Duodenal mucosa (tissue), 2 donors: ENCODE measurements around the gene PIP5K1A.

Experiments
- H3K27ac ChIP-seq: one replicate; pipeline ENCODE4 v1.7.0; 2013; ENCODE audit warnings: low read depth, low read length
- H3K27me3 ChIP-seq, 2 donors: one replicate each; pipeline ENCODE4 v1.7.0; 2013; ENCODE audit warnings: low read length in 2 of 2, control low read depth in 1 of 2; ENCODE audit not compliant: insufficient read depth in 2 of 2, control insufficient read depth in 1 of 2
- H3K36me3 ChIP-seq, 2 donors: one replicate each; pipeline ENCODE4 v1.7.0; 2013; ENCODE audit warnings: low read length in 2 of 2, control low read depth in 1 of 2; ENCODE audit not compliant: insufficient read depth in 2 of 2, control insufficient read depth in 1 of 2
- H3K4me1 ChIP-seq, 2 donors: one replicate each; pipeline ENCODE4 v1.7.0; 2013; ENCODE audit warnings: low read length in 2 of 2, control low read depth in 1 of 2; ENCODE audit not compliant: insufficient read depth in 2 of 2, control insufficient read depth in 1 of 2
- H3K4me3 ChIP-seq, 2 donors: one replicate each; pipeline ENCODE4 v1.7.0; 2013; ENCODE audit warnings: low read length in 2 of 2, low read depth in 1 of 2
- H3K9ac ChIP-seq, 2 donors: one replicate each; pipeline ENCODE4 v1.7.0; 2013; ENCODE audit warnings: low read length in 2 of 2, low read depth in 1 of 2
- H3K9me3 ChIP-seq, 2 donors: one replicate each; pipeline ENCODE4 v1.7.0; 2013; ENCODE audit warnings: low read length in 2 of 2, control low read depth in 1 of 2; ENCODE audit not compliant: control insufficient read depth in 1 of 2

PIP5K1A gene

DNA sequence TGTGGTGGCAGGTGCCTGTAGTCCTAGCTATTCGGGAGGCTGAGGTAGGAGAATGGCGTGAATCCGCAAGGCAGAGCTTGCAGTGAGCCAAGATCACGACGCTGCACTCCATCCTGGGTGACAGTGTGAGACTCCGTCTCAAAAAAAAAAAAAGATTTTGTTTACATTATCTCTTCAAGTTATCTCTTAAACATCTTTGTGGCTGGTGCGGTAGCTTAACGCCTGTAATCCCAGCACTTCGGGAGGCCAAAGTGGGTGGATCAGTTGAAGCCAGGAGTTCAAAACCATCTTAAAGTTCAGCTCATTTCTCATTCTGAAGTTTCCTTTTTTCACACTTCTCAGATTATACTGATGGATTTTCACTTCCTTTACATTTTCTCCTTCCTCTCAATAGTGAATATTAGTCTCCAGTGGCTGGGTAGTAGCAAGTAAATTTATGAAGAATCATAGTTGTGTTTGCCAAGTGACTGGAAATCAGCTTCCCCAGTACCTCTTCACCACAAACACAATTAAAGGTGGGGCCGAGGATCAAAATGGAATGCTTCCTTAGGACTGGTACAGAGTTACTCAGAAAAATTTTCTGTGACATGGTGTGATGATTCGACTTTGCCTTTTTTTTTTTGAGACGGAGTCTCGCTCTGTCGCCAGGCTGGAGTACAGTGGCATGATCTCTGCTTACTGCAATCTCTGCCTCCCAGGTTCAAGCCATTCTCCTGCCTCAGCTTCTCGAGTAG lies 13.8 kb downstream of the PIP5K1A start:
- Histone ChIP-seq H3K9ac (no peak overlapping the region), H3K36me3 (peaks cover 0 to 37% of the 10 kb centered on the region in 2 donors), H3K27me3 (no peaks in the 10 kb centered on the region), H3K4me3 (no peak overlapping the region), H3K9me3 (no peaks in the 10 kb centered on the region), H3K4me1 (no peaks in the 10 kb centered on the region), H3K27ac (no peak overlapping the region)

- Histone ChIP-seq H3K36me3 (peaks cover 0 to 34% of the 10 kb centered on the region in 2 donors), H3K4me1 (no peaks in the 10 kb centered on the region), H3K9me3 (no peaks in the 10 kb centered on the region), H3K9ac (no peak overlapping the region), H3K27ac (no peak overlapping the region), H3K4me3 (no peak overlapping the region), H3K27me3 (no peaks in the 10 kb centered on the region)
Observed at GRCh38 chr1:151213560-151213959, 15.2 kb downstream of the PIP5K1A start.

DNA sequence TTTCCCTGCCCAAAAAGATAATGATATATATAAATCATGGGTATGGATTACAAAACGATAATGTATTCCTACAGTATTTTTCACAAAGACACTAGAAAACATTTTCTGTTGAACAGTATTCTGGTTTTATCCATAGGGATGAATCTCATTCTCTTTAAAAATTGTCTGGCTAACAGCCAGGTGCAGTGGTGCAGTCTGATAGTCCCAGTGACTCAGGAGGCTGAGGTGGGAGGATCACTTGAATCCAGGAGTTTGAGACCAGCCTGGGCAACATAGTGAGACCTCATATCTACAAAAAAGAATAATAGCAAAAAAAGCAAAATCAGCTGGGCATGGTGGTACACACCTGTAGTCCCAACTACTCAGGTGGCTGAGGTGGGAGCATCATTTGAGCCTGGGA lies 23.3 kb downstream of the PIP5K1A start:
- Histone ChIP-seq H3K27me3 (no peaks in the 10 kb centered on the region), H3K9ac (no peak overlapping the region), H3K27ac (no peak overlapping the region), H3K9me3 (no peaks in the 10 kb centered on the region), H3K4me1 (no peaks in the 10 kb centered on the region), H3K36me3 (peaks cover 4 to 38% of the 10 kb centered on the region in 2 donors), H3K4me3 (no peak overlapping the region)

DNA sequence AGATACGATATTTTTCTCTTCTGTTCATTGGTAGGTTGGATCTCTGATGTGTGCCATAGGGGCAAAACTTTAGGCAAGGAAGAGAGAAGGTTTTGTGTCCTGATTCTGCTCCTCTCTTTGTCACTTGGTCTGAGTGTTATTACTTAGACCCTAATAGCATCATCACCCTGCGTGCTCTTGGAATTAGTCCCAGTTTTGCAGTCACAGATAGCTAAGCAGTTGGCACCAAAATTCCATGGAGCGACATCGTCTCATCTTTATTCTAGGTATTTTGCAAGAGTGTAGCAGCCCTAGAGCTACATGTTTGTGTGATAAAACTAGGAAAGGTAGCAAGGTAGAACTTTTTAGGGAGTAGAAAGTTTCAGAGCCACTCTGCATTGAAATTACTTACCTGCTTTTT lies 23.8 kb downstream of the PIP5K1A start:
- Histone ChIP-seq H3K4me3 (no peak overlapping the region), H3K9ac (no peak overlapping the region), H3K9me3 (no peaks in the 10 kb centered on the region), H3K27me3 (no peaks in the 10 kb centered on the region), H3K36me3 (peaks cover 4 to 39% of the 10 kb centered on the region in 2 donors), H3K4me1 (no peaks in the 10 kb centered on the region), H3K27ac (no peak overlapping the region)

DNA sequence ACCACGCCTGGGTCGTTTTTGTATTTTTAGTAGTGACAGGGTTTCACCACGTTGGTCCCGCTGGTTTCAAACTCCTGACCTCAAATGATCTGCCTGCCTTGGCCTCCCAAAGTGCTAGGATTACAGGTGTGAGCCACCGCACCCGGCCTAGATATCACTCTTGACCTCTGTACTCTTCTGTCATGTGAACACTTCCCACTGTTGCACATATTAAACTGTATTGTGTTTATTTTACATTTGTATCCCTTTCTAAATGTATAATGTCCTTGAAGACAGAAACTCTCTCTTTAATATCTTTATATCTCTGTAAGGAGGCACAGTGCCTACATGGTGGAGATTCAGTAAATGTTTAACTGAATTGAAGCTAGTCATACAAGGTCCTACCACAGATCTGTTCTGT lies 36.9 kb downstream of the PIP5K1A start:
- H3K27me3 ChIP-seq = no peaks in the 10 kb centered on the region
- H3K9me3 ChIP-seq = no peaks in the 10 kb centered on the region
- peaks cover 61 to 89% of the 10 kb centered on the region in 2 donors for H3K36me3 ChIP-seq
- no peak overlapping the region for H3K4me3 ChIP-seq
- no peaks in the 10 kb centered on the region for H3K4me1 ChIP-seq
- no peak overlapping the region for H3K27ac ChIP-seq
- no peak overlapping the region for H3K9ac ChIP-seq

DNA sequence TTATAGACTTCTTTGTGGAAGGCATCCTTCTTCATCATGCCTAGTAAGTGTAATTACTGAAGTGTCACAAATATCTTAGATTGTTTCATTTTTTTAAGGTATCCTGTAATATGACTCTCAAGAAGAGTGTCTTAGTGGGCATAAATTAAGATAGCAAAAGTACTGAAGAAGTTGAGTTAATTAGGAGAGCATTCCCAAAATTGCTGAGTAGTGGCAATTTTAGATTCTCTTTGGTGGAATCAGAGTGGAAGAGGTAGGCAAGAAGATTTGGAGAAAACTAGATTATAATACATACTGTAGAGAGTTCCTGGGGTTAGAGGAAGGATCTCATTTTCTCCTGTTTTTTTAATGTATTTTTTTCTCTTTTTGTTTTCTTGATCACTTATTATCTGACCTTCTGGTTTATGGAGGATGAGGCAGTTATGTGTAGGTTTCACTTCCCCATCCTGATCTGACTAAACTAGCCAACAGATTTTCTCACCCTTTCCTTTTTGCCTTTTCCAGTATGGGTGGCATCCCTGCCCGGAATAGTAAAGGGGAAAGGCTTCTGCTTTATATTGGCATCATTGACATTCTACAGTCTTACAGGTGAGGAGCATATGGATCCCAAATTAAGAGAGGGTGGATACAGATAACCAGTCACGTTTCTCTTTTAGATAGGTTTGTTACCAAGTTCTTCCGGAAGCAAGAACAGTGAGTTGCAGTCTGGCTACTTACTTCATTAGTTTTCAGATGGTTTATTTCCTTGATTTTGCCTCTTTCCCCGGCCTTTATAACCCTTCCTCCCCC lies 39.5 kb downstream of the PIP5K1A start:
- Histone ChIP-seq H3K36me3 (peaks cover 61 to 88% of the 10 kb centered on the region in 2 donors), H3K27ac (no peak overlapping the region), H3K27me3 (no peaks in the 10 kb centered on the region), H3K4me3 (no peak overlapping the region), H3K4me1 (no peaks in the 10 kb centered on the region), H3K9me3 (no peaks in the 10 kb centered on the region), H3K9ac (no peak overlapping the region)

DNA sequence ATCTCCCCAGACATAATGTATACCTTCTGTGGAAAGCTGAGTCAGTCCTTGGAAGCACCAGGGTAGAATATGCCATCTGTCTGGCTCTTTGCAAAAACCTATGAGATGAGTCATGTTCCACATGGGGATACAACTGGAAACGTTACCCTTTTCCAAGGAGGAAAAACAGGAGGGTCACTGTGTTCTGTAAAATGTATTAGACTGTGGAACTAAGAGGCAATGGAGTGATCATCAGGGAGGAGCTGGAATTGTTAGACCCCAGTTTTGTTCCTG lies 40.1 kb downstream of the PIP5K1A start:
- Histone ChIP-seq H3K4me3 (no peak overlapping the region), H3K9ac (no peak overlapping the region), H3K4me1 (no peaks in the 10 kb centered on the region), H3K36me3 (peaks cover 65 to 93% of the 10 kb centered on the region in 2 donors), H3K9me3 (no peaks in the 10 kb centered on the region), H3K27me3 (no peaks in the 10 kb centered on the region), H3K27ac (no peak overlapping the region)

DNA sequence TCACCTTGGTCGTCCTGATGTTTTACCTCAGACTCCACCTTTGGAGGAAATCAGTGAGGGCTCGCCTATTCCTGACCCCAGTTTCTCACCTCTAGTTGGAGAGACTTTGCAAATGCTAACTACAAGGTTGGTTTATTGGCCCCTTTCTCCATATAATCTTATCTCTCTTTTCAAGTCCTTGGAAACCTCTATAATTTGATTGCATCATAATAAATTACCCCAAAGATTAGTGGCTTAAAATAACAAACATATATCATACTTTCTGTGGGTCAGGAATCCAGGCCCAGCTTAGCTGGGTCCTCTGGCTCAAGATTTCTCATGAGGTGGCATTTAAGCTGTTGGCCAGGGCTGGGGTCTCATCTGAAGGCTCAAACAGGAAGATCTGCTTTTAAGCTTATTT lies 44.1 kb downstream of the PIP5K1A start:
- Histone ChIP-seq H3K4me3 (no peak overlapping the region), H3K9me3 (no peaks in the 10 kb centered on the region), H3K27ac (no peak overlapping the region), H3K27me3 (no peaks in the 10 kb centered on the region), H3K4me1 (no peaks in the 10 kb centered on the region), H3K36me3 (peaks cover 52 to 92% of the 10 kb centered on the region in 2 donors), H3K9ac (no peak overlapping the region)

GRCh38 chr1:151243683-151244216 lies 45.4 kb downstream of the PIP5K1A start:
- no peaks in the 10 kb centered on the region for H3K4me1 ChIP-seq
- no peak overlapping the region for H3K4me3 ChIP-seq
- peaks cover 47 to 92% of the 10 kb centered on the region in 2 donors for H3K36me3 ChIP-seq
- no peaks in the 10 kb centered on the region for H3K27me3 ChIP-seq
- H3K27ac ChIP-seq = no peak overlapping the region
- no peak overlapping the region for H3K9ac ChIP-seq
- no peaks in the 10 kb centered on the region for H3K9me3 ChIP-seq

- Histone ChIP-seq H3K27ac (no peak overlapping the region), H3K4me3 (no peak overlapping the region), H3K36me3 (peaks cover 39 to 74% of the 10 kb centered on the region in 2 donors), H3K9me3 (no peaks in the 10 kb centered on the region), H3K4me1 (no peaks in the 10 kb centered on the region), H3K9ac (no peak overlapping the region), H3K27me3 (no peaks in the 10 kb centered on the region)
Observed at GRCh38 chr1:151246786-151247185, 48.4 kb downstream of the PIP5K1A start.
